ENCODE results near the gene ATXN1. TPM values are rescaled to one million over a fixed set of nuclear protein-coding genes. Genes with fewer than 3 reads are reported as not detected.
"Not testable (repeated sequence)": the region's sequence is repeated elsewhere in the genome, so short reads cannot be mapped to it uniquely, and the experiment has no call there.

The ATXN1 gene
- total RNA-seq, 1 donor from 2014 or later: 36.0 TPM

DNA sequence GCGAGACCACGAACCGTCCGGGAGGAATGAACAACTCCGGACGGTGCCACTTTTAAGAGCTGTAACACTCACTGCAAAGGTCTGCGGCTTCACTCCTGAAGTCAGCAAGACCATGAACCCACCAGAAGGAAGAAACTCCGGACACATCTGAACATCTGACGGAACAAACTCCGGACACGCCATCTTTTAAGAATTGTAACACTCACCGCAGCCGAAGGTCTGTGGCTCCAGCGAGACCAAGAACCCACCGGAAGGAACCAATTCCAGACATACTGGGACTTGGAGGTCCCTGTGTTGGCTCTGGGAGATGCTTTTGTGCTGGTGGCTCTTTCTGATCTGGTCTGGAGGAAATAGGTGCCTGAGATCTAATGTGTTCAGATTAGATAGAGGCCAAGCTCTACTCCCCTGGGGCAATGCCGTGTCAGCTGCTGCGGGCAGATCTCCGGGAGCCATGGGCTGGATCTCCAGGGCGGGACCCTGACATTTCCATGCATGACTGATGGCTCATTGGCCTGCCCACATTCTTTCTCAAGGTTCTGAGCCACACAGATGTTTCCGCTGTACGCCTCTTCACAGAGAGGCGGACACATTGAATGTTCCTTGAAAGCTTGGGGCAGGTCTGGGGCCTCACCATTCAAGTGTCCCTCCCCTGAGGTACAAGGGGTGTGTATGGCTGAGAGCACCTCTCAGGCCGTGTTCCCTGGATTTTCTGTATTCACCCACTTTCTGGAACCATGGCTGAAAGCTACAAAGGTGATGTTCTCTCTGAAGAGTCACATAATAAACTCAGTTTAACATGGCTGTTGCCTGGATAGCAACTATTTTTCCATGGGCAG is 493.6 kb downstream of the ATXN1 start:
- DNase-seq (ENCODE audit: low spot score): no peak

DNA sequence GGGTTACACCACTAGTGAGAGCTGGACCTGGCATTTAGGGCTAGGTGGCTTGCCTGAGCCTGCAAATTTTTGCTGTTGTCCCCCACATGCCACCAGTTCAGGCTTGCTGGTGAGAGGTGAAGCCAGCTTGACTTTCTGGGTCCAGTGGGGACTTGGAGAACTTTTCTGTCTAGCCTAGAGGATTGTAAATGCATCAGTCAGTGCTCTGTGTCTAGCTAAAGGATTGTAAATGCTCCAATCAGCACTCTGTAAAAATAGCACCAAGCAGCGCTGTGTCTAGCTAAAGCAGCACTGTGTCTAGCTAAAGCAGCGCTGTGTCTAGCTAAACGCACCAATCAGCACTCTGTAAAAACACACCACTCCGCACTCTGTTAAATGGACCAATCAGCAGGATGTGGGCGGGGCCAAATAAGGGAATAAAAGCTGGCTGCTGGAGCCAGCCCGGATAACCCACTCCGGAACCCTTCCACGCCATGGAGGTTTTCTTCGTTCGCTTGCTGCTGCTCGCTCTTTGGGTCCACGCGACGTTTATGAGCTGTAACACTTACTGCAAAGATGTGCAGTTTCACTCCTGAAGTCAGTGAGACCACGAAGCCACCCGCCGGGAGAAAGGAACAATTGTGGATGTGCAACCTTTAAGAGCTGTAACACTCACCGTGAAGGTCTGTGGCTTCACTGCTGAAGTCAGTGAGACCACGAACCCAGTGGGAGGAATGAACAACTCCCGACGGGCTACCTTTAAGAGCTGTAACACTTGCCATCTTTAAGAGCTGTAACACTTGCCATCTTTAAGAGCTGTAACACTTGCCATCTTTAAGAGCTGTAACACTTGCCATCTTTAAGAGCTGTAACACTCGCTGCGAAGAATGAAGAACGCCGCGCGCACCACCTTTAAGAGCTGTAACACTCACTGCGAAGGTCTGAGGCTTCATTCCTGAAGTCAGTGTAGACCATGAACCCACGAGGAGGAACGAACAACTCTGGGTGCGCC is 495.6 kb downstream of the ATXN1 start:
- DNase-seq (ENCODE audit: low spot score): no peak

DNA sequence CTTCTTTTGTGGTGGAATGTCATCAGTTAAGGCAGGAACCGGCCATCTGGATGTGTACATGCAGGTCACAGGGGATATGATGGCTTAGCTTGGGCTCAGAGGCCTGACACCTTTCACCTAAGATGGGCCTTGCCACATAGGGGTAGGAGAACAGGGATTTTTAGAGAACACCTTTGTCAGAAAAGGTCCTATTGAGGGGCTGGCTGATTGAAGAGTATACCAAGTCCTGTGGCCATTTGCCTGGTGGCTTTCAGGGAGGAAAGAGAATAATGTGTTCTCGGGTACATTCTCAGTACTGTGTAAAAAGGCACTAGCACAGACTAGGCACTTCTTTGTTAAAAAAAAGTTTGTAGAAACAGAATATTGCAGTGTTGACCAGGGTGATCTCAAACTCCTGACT is 496.5 kb downstream of the ATXN1 start:
- DNase-seq (ENCODE audit: low spot score): no peak

DNA sequence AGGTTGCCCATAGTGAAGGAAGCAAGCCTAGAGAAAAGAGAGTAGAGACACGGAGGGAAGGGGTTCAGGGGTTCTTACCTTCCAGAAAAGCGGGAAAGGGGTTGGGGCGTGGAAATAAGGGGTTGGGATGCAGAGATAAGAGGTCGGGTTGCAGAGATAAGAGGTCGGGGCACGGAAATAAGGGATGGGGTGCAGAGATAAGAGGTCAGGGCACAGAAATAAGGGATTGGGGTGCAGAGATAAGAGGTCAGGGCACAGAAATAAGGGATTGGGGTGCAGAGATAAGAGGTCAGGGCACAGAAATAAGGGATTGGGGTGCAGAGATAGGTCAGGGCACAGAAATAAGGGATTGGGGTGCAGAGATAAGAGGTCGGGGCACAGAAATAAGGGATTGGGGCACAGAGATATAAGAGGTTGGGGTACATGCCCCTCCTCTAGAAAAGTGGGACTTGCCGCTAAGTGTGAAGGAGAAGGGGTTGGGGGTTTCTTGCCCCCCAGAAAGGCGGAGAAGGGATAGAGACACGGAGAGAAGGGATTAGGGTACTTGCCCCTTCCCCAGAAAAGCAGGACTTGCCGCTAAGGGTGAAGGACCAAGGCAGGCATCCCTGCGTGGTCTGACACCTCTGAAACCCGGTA is 497.7 kb downstream of the ATXN1 start:
- DNase-seq (ENCODE audit: low spot score): not testable (repeated sequence)

DNA sequence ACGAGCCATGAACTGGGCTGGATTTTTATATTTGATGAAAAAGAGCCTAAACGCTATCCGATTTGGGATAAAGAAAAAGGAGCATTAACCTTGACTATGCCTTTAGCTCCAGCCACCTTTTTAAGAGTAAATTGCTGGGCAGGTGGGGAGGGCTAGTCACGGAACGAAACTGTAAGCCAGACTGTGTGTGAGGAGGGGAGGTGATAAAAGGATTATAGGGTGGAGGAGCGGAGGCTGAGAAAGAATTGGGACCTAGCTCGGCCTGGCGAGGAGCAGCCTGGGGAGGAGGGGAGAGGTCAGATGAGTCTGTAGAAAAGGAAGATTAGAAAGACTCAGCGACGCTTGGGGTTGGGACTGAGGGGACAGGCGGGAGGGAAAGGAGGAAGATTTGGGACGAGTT is 498.5 kb downstream of the ATXN1 start:
- DNase-seq (ENCODE audit: low spot score): not testable (repeated sequence)

DNA sequence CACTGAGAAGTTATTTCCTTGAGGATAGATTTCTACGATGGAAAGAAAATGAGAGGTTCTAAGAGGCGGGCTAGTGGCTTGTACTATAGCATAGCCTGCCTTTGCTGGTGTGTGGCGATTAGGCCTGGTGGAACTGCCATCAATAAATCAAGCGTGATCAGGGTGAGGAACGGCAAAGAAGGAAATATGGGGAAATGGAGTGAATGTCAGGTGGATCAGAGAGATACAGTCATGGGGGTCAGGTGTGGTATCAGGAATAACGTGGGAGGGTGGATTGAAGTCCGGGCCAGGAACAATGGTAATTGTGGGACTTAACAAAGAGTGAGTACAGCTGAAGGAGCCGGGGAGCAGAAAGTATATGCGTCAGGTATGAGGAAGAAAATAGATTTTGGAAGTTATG is 500.7 kb downstream of the ATXN1 start:
- not testable (repeated sequence) for DNase-seq (ENCODE audit: low spot score)

DNA sequence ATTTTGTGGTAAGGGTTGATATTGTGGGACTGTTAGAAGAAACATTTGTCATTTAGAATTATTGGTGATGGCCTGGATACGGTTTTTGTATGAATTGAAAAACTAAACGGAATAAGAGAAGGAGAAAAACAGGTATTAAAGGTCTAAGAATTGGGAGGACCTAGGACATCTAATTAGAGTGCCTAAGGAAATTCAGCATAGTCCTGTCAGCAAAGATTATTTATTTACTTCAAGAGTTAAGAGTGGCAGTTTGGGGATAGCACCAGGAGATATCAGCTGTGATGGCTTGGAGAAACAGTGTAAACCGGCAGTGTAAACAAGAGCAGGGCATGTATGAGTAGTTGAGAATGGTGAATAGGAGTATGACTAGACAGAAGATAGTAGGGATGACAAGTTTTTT is 501.7 kb downstream of the ATXN1 start:
- not testable (repeated sequence) for DNase-seq (ENCODE audit: low spot score)

DNA sequence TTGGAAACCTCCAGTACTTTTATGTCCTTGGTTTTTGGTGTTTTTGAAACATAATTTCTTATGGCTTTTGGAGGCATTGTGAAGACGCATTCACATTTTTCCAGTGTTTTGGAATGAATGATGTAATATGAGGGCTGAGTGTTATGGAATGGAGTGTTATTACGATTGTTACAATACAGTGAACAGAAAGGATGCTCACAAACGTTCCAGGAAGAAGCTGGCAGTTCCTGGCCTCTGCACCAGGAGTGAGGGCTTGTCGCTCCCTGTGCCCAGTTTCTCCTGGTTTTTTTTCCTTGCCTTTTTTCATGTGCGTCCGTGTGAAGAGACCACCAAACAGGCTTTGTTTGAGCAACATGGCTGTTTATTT is 502.6 kb downstream of the ATXN1 start:
- DNase-seq (ENCODE audit: low spot score): no peak

DNA sequence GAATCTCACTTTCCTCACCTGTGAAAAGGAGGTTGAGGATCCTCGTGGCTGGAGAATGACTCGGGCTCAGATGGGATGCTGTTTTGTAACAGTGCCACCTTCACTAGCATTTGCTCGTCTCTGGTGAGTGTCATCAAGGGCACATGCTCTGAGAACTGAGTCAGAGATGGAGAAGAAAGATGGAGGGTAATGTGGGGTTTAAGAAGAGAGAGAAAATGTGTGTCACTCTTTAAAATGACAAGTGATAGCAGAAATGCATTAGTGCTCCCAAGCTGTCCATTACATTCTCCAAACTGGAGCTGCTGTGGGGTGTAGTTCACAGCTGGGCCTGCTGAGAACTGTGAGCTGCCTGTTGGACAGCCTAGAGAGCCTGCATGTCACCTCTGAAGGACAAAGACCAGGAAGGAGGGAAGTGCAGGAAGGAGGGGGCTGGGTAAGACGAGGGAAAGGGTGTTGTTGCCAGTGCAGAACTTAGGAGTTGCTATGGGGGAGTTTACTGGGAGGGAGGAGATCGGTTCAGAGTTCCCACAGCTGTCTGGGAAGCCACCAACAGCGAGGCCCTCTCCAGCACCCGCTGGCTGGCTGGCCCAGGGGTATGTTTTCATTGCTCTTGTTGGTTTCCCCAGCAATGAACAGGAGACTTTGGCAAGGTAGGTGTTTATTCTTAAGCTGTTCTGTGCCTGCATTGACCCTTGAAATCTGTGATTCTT is 503.1 kb downstream of the ATXN1 start:
- no peak for DNase-seq (ENCODE audit: low spot score)

DNA sequence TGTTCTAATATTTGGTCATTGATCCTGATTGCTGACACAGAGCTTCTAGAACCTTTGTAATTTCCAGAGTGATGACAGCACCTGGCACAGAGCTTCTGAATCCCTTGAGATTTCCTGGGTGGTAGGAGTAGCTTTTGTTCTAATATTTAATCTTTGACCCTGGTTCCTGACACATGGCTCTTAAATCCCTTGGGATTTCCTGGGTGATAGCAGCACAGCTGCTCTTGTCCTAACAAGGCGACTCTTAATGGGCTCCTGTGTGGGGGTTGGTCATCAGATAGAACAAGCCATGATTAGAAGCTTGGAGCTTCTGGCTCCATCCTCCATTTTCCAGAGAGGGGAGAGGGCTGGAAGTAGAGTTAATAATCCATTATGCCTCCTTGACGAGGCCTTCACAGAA is 504.5 kb downstream of the ATXN1 start:
- DNase-seq (ENCODE audit: low spot score): no peak

DNA sequence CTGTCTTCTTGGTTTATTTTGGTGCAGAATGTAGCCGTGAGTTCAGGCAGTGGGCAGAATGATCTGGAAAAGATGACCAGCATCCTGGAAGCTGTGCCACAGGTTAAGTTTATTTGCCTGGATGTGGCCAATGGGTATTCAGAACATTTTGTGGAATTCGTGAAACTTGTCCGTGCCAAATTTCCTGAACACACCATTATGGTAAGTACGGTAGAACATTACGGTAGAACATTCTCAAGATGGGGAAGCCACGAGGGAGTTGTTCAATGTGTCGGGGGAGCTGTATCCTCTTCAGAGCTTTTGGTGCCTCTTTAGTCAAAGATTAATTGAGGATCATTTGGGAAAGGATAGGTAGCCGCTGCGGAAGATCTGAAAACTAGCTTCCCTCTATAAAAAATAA is 506.7 kb downstream of the ATXN1 start:
- DNase-seq (ENCODE audit: low spot score): no peak

DNA sequence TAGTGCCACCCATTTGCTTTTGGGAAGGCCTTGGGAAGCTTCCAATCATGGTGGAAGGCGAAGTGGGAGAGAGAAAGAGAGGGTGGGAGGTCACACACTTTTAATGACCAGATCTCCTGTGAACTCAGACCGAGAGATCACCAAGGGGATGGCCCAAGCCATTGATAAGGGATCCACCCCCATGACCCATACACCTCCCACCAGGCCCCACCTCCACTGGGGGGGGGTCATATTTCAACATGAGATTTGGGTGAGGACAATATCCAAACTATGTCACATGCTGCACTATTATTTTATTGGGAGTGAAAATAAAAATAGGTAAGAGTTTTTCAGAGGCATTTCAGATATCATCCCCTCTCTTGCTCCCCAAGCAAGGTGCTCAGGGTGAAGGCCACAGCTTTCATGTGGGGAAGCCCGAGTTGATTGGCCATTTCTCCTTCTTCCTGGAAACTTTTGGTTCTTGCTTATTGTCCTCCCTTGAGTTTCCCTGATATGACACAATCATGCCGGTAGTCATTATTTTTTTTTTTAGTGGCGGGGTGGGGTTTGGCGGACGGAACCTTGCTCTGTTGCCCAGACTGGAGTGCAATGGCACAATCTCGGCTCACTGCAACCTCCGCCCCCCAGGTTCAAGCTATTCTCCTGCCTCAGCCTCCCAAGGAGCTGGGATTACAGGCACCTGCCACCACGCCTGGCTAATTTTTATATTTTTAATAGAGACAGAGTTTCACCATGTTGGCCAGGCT is 507.7 kb downstream of the ATXN1 start:
- DNase-seq (ENCODE audit: low spot score): no peak

DNA sequence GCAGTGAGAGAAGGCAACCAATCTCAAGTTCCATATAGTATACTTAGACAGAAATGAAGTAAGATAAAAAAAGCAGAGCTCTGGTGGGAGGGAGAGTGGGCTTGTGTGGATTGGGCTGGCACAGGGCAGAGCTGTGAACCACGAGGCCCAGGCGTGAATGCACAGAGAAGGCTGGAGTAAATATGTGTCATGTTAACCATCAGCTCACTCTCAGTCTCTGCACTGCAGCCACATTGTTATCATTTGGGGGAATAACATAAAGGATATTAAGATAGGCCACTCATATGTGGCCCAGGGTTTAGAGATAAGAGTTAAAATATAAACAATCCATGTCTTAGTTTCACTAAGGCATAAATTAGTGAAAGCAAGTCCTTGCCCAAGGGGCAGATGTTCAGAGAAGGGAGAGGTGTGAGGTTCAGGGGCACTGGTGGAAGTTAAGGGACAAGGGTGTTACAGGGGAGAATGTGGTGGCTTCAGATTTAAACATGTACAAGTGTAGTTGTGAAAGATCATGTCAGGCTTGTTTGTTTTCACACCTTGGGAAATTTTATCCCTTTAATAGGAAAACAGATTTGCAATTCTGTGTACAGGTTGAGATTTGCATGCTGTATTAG is 508.5 kb downstream of the ATXN1 start:
- no peak for DNase-seq (ENCODE audit: low spot score)

DNA sequence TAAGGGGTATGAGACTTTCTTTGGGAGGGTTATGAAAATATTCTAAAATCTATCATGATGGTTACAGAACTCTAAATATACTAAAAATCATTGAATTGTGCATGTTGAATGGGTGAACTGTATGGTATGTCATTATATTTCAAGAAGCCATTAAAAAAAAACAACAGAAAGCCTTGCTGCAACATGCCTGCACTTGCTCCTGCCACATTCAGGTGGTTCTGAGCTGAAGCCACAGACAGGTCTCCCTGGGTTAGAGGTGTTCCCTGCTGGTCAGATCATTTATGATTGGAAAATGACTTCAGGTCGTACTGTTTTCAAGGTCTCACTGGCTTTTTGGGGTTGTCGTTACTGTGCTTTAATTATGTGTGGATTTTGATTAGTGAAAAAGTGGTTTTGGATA is 509.6 kb downstream of the ATXN1 start:
- no peak for DNase-seq (ENCODE audit: low spot score)

DNA sequence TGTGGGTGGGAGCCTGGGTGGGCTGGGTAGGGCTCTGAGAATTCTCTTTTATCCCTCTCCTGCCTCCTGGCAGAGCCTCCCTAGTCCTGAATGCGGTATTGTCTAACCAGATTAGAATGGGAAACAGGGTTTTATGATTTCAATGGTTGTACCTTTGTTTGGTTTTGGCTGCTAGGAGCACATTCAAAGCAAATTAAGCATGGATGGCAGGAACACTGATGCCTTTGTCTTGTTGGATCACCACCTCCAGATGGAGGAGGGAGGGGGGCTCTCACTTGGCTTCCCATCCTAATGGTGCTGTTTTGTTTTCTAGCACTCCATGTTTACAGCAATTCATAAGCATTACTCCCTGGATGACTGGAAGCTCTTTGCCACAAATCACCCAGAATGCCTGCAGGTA is 511.3 kb downstream of the ATXN1 start:
- peak; percentile 11 for DNase-seq (ENCODE audit: low spot score)
